SK-N-SH treated with all-trans-retinoic acid at 6 μM for 48 hours (cell line): ENCODE results near the gene C16orf46.

Experiments used
- ARNTL ChIP-seq: fragments of 450-650 bp; formaldehyde crosslinking; IDR thresholded peaks from 2 replicates; pipeline ENCODE4 v1.5.0; 2020; ENCODE audit warnings: low read depth, mild to moderate bottlenecking, moderate library complexity, borderline replicate concordance
- CSDC2 ChIP-seq: fragments of 250-450 bp; sonication (Bioruptor Pico); IDR thresholded peaks from 2 replicates; pipeline ENCODE4 v1.5.0; 2020; ENCODE audit warnings: mild to moderate bottlenecking, moderate library complexity
- ESRRG ChIP-seq: fragments of 250-450 bp; sonication (Bioruptor Pico); IDR thresholded peaks from 2 replicates; pipeline ENCODE4 v1.6.1; 2021; ENCODE audit warnings: mild to moderate bottlenecking
- RARB ChIP-seq: fragments of 250-450 bp; sonication (Bioruptor Pico); IDR thresholded peaks from 2 replicates; pipeline ENCODE4 v1.8.0; 2021; ENCODE audit warnings: mild to moderate bottlenecking, moderate library complexity
- ZC3H10 ChIP-seq: fragments of 250-450 bp; sonication (Bioruptor Pico); IDR thresholded peaks from 2 replicates; pipeline ENCODE4 v1.5.1; 2021; ENCODE audit warnings: mild to moderate bottlenecking, moderate library complexity
- ZNF8 ChIP-seq: fragments of 450-650 bp; formaldehyde crosslinking; IDR thresholded peaks from 2 replicates; pipeline ENCODE4 v1.5.0; 2020; ENCODE audit warnings: mild to moderate bottlenecking, moderate library complexity
- TF ChIP-seq, protein P1 (sequence below): fragments of 250-450 bp; sonication (Bioruptor Pico); IDR thresholded peaks from 2 replicates; pipeline ENCODE4 v1.5.1; 2020; ENCODE audit warnings: low read depth, mild to moderate bottlenecking, moderate library complexity

DNA sequence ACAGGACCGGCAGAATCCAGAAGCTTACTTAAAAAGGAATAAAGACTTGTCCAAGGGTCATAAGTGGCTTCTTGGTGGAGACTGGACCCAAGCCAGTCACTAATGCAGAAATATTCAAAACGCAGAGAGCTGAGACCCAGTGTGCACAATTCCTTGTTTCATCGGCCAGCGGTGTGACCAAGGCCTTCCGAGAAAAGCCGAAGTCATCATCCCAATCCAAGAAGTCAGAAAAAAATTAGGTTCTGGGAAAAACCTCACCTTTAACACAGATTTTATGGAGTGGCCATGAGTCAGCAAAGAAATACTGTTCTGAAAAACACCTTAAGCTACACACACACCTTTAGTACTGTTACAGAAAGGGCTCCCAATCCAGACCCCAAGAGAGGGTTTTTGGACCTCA is 20.2 kb upstream of the C16orf46 start:
- TF ChIP-seq ZC3H10 (CRISPR knock-in tag) (no peak), RARB (no peak), ZNF8 (CRISPR knock-in tag) (no peak), ESRRG (CRISPR knock-in tag) (no peak), CSDC2 (CRISPR knock-in tag) (no peak), ARNTL (no peak)
- TF ChIP-seq, protein P1, sequence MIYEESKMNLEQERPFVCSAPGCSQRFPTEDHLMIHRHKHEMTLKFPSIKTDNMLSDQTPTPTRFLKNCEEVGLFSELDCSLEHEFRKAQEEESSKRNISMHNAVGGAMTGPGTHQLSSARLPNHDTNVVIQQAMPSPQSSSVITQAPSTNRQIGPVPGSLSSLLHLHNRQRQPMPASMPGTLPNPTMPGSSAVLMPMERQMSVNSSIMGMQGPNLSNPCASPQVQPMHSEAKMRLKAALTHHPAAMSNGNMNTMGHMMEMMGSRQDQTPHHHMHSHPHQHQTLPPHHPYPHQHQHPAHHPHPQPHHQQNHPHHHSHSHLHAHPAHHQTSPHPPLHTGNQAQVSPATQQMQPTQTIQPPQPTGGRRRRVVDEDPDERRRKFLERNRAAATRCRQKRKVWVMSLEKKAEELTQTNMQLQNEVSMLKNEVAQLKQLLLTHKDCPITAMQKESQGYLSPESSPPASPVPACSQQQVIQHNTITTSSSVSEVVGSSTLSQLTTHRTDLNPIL = no peak
